ENCODE data around the gene RNF144B.

- TF ChIP-seq, protein P1, sequence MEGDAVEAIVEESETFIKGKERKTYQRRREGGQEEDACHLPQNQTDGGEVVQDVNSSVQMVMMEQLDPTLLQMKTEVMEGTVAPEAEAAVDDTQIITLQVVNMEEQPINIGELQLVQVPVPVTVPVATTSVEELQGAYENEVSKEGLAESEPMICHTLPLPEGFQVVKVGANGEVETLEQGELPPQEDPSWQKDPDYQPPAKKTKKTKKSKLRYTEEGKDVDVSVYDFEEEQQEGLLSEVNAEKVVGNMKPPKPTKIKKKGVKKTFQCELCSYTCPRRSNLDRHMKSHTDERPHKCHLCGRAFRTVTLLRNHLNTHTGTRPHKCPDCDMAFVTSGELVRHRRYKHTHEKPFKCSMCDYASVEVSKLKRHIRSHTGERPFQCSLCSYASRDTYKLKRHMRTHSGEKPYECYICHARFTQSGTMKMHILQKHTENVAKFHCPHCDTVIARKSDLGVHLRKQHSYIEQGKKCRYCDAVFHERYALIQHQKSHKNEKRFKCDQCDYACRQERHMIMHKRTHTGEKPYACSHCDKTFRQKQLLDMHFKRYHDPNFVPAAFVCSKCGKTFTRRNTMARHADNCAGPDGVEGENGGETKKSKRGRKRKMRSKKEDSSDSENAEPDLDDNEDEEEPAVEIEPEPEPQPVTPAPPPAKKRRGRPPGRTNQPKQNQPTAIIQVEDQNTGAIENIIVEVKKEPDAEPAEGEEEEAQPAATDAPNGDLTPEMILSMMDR (IDR thresholded peaks at IDR 0.05 in 8 of 11, conservative IDR thresholded peaks at IDR 0.05 in 3 of 11) = no peak
- no peak for TF ChIP-seq POLR2A (IDR thresholded peaks at IDR 0.05)
Measured at GRCh38 chr6:18352001-18352400, 35.1 kb upstream of the RNF144B start.

Measured in spleen (tissue), 7 donors.